ENCODE data around the gene ACKR4. TPM values are rescaled to one million over a fixed set of nuclear protein-coding genes. Genes with fewer than 3 reads are reported as not detected.
A peak's percentile ranks its signal among the peaks of the same experiment; 100 is the strongest.
"Not testable (repeated sequence)": the region's sequence is repeated elsewhere in the genome, so short reads cannot be mapped to it uniquely, and the experiment has no call there.

Gene ACKR4
- total RNA-seq: 0.85 and 0.87 TPM in 2 replicates

DNA sequence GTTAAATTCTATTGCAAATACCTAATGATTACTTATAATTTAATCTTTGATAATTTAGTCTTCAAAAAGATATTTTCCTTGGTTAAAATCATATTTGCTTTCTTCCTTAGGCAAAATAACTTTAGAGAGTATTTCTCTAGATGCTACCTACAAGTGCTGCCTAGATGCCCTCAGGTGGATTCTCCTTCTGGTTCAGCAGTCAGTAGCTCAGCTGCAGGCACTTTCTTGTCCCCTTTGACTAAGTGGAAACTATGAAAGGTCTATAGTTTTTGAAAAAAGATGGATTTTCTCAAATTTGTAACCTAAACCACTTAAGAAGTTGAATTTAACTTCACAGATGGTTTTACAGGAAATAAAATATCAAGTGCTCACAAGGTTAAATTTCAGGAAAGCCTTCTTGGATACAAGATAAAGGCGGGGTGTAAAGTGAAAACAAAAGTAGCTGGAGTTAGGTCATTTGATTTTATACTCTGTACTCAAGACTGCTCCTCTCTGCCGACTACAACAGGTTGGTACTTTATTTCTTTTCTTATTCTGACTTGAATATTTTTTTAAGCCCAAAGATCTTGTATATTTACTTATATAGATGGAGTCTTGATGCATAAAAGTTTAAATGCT lies at the start of gene ACKR4:
ACKR4 (plus strand) TSS at position 455 of the 618 bp plus-strand sequence. CDS start 3,128 bp downstream, outside the sequence.
- DNase-seq (ENCODE audit: low read depth): no peak

- DNase-seq (ENCODE audit: low read depth): no peak
These were observed 47.9 kb upstream of the ACKR4 start for GRCh38 chr3:132549169-132549568.

DNA sequence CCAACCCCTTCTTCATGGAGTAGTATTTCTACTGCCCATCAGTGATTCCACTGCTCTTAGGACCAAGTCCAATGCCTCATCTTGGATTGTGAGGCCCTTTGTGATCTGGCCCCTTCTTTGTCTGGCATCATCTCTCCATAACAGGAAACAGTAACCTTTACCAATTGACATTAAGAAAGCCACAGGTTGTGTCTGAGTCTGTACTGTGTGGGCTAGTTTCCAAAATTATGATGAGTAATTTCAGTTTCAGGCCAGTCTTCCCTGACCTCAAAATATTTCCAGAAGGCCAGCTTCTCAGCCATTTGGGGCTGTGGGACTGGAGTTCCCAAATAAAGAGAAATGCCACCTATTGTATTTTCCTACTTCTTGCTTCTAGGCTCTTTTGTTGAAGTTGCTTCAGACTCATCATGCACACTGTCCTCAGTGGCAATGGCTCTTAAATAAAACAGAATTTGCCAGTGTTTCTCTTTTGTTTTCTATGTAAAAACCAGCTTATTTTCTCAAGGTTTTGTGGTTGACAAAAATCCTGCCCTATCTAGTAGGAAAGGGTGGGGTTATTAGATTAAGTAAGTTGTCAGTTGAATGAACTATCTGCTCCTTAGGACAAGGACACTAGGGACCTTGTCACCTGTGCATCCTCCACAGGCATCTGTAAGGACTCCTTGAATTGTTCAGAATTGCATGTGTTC lies 47.0 kb upstream of the ACKR4 start:
- no peak for DNase-seq (ENCODE audit: low read depth)

GRCh38 chr3:132550579-132551305 lies 46.3 kb upstream of the ACKR4 start:
- DNase-seq (ENCODE audit: low read depth): no peak

GRCh38 chr3:132553826-132554225 lies 43.2 kb upstream of the ACKR4 start:
- no peak for DNase-seq (ENCODE audit: low read depth)

- no peak for DNase-seq (ENCODE audit: low read depth)
These were observed 42.6 kb upstream of the ACKR4 start for GRCh38 chr3:132554437-132554836.

DNA sequence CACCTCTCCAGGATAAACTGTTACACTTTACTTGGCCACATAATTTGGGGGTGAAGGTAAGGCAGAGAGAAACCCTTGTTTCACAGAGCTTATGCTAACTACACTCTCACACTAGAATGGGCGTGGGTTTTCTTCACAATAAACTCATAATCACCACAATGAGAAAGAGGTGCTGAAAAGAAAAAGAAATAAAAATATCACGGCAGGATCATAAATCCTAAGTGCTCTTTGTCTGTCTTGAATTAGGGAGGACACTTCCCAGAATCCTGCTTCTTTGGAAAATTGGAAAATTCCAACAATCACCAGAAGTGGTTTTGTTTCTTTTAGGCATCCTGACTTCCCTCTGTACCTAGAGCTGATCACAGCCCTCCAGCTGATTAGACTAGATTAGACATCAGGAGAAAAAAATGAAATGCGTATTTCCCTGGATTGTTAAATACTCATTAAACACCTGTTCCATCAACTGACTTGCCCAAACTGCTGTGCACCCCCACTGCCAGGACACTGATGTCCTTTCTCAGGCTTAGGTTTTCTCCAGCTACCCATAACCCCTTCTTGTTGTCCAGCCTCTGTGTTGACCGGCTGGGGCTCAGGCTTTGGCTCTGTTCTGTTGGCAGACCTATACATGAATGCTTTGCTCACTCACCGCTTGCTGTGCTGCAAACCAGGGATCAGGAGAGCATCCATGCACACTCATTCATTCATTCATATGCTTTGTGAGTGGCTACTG lies 41.6 kb upstream of the ACKR4 start:
- no peak for DNase-seq (ENCODE audit: low read depth)

DNA sequence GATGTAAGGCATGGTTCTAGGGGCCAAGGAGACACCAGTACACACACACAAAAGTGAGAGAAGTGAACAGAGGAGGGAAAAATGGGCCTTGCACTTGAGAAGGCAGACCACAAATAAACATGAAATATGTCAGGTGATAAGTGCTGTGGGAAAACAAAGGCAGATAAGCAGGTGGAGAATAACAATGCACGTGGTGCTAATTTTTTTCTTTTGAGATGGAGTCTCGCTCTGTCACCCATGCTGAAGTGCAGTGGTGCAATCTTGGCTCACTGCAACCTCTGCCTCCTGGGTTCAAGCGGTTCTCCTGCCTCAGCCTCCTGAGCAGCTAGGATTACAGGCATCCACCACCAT lies 41.1 kb upstream of the ACKR4 start:
- DNase-seq (ENCODE audit: low read depth): not testable (repeated sequence)

DNA sequence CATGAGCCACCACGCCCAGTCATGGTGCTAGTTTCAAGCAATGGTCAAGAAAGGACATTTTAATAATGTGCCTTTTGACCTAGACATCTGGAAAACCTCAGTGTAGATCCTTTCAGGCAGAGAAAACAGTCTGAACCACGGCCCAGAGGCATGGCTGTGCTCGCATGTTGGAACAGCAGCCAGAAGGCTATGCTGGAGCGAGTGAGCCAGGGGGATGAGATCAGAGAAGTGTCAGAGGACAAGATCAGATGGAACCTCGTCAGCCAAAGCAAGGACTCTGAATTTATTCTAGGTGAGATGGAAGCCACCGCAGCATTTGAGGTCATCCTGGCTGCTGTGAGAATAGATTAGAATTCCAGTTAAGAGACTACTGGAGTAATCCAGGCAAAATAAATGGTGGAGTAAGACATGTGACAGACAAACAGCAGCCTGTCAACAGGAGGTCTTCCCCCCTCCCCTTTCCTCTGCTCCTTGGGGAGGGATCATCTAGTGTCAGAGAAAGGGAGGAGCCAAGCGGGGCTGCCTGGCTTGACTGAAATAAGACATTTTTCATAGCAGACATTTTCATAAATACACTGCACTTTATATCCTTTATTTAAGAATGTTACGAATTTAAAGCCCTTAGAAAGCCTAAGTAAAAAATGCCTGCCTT lies 40.4 kb upstream of the ACKR4 start:
- DNase-seq (ENCODE audit: low read depth): no peak

DNA sequence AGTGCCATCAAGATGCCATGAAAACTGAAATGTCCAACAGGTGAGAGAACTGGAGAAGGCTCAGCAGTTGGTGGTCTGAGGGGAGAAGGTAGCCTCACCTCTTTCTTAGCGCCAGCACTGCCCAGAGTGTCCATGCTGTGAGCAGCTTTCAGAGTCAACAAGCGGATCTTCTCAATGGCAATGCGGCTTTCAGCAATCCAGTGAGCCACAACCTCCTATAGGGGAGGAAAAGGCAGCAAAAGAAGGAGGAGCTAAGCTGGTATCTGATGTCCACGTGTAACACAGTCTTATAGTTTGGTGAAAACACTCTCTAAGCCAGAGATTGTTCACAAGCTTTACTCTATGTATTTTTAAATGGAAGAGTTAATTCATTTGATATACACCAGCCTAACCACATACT lies 36.1 kb upstream of the ACKR4 start:
- no peak for DNase-seq (ENCODE audit: low read depth)

DNA sequence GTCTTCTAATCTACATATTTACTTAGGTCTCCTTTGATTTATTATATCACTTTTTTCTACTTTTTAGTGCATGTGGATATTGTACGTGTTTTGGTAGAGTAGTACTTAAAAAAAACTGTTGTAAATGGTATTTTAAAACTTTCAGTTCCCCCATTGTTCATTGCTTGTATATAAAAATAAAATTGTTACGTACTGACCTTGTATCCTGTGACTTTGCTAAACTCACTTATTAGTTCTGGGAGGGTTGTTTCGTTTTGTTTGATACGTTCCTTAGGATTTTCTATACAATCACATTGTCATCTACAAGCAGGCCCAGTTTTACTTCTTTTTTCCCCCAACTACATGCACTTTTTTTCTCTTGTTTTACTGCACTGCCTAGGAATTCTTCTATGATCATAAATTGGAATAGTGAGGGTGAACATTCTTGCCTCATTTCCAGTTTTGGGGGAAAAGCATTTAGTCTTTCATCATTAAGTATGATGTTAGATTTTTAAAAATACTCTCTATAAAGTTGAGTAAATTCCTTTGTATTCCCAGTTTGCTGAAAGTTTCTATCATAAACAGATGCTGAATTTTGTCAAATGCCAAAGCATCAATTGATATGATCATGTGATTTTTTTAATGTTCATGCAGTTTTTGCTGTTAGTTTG lies 33.5 kb upstream of the ACKR4 start:
- DNase-seq (ENCODE audit: low read depth): no peak

DNA sequence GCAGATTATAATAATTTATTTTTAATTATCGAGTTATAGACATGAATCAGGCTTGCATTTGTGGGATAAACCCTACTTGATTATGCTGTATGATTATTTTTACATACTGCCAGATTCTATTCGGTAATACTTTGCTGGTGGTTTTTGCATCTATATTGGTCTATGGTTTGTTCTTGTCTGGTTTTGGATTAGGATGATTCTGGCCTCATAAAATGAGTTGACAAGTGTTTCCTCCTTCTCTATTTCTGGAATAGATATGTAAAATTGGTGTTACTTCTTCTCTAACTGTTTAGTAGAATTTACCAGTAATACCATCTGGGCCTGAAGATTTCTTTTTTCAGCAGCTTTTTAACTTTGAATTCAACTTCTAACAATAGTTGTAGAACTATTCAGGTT lies 33.0 kb upstream of the ACKR4 start:
- DNase-seq (ENCODE audit: low read depth): no peak

GRCh38 chr3:132568422-132568821 lies 28.6 kb upstream of the ACKR4 start:
- no peak for DNase-seq (ENCODE audit: low read depth)

DNA sequence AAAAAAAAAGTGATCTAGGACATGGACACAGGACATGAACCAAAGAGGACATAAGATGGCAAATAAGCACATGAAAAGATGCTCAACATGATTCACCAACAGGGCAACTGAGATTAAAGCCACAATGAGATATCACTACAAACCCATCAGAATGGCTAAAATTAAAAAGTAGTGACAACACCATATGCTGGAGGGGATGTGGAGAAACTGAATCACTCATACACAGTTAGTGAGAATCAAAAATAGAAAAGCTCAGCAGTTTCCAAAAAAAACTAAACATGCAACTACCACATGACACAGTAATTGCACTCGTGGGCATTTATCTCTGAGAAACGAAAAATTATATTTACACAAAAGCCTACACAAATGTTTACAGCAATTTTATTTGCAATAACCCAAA lies 27.9 kb upstream of the ACKR4 start:
- DNase-seq (ENCODE audit: low read depth): no peak

DNA sequence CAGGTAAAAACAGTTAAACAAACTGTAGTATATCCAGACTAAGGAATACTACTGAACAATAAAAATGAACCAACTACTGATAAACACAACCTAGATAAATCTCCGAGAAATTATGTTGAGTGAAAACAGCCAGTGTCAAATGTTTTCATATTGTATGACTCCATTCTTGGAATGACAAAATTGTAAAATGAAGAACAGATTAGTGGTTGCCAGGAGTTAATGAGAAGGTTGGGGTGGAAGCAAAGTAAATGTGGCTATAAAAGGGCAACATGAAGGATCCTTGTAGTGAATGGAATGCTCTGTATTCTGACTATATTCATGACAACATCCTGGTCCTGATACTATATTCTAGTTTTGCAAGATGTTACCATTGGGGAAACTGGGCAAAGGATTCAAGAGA lies 27.5 kb upstream of the ACKR4 start:
- DNase-seq (ENCODE audit: low read depth): no peak

- DNase-seq (ENCODE audit: low read depth): no peak
These were observed 27.1 kb upstream of the ACKR4 start for GRCh38 chr3:132570016-132570415.

DNA sequence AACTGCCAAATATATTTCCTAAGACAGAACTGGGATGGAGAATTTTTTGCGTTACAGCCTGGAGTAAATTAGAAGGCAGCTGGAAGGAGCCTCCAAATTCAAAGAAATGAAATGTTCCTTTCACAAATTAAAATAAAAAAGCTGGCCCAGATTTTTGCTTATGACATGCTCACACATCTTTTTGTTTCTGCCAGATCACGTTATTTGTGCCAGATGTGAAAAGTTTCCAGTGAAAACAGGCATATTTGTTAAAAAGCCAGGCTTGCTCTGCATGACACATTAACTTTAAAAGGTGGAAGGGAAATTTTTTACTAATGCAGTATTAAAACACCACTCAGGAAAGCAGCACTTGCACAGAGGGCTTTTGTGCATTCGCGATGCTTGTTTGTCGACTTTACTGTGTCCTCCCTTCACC lies 23.3 kb upstream of the ACKR4 start:
- no peak for DNase-seq (ENCODE audit: low read depth)

- DNase-seq (ENCODE audit: low read depth): no peak
These were observed 9.7 kb upstream of the ACKR4 start for GRCh38 chr3:132587401-132587800.

DNA sequence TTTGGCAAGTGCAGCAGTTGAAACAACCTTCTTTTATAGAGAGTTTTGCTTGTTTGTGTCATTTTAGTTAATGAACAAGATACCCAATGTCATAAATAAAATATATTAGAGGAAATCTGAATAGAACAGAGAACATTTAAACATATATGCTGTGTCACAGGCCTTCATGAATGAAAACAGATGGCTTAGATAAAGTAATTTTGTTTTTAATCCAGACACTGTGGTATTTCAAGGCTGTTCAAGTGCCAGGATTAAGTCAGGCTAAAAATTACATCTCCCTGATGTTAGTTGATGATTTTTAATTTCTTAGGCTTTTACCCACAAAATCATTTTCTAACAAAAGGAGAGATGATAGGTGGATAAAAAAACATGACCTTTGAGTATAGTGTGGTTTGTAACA lies 4.9 kb upstream of the ACKR4 start:
- no peak for DNase-seq (ENCODE audit: low read depth)

DNA sequence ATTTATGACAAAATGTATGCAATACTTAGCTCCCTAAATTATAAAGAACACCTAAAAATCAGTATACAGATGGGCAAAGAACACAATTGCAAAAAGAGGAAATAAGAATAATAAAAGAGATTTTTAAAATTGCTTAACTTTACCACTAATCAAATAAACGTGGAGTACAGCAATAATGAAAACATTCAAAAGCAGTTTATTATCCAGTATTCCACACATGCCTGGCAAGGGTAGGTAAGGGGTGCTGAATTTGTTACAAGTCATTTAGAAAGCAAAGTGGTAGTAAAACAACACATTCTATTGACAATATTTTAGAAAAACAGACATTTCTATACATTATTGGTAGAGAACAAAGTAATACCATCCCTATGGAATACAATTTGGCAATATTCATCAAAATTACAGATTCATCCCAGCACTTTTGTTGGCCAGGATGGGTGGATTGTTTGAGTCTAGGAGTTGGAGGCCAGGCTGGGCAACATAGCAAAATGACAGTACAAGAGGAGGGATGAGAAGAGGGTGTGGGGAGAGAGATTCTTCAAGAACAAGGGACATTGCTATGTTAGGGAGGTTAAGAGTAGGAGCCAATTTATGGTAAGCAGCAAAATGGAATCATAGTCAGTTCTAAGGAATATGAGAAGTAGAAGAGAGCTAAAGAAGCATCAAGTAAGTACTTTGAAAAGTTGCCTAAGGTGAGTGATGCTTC lies 3.7 kb upstream of the ACKR4 start:
- no peak for DNase-seq (ENCODE audit: low read depth)

DNA sequence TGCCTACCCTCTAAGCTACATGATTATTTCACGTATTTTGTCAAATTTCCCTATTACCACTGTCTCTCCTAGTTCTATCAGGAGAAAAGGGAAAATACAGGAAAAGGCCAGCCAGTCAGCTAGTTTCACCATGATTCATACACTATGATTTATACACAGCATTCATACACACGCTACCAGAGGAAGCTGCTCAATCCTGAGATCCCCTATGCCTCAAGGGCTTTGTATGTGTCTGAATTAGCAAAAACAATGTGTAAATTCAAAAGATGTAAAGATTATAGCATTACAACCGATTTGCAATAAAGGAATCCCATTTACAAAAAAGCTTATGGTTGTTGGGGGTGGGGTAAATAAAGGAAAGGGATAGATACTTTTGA lies 3.1 kb upstream of the ACKR4 start:
- DNase-seq (ENCODE audit: low read depth): peak; percentile 50
